Spleen (tissue), 11 donors: ENCODE measurements around the gene JMJD1C. TPM values are rescaled to one million over a fixed set of nuclear protein-coding genes. Genes with fewer than 3 reads are reported as not detected.

Experiments used
- DNase-seq: peaks from one replicate; pipeline ENCODE4 v3.0.0-alpha.2; 2020
- H3K27ac ChIP-seq, 8 donors: fragments of 200-600 bp; sonication (generic) in 7 of 8; 1 replicate in 4 of 8; 2 replicates in 4 of 8; pipeline versions ENCODE4 v1.5.0 to v1.8.0; 2016 to 2021; ENCODE audit warnings: inconsistent platforms in 4 of 8, mild to moderate bottlenecking in 4 of 8, moderate library complexity in 1 of 8
- H3K27me3 ChIP-seq, 7 donors: fragments of 200-600 bp; sonication (generic) in 6 of 7; replicated peaks in 1 of 7; 1 replicate in 4 of 7; 2 replicates in 3 of 7; pipeline versions ENCODE4 v1.5.0 to v1.8.0; 2016 to 2021; ENCODE audit warnings: inconsistent platforms in 3 of 7, mild to moderate bottlenecking in 1 of 7
- H3K36me3 ChIP-seq, 6 donors: fragments of 200-600 bp; sonication (generic) in 5 of 6; 1 replicate in 4 of 6; 2 replicates in 2 of 6; pipeline versions ENCODE4 v1.5.0 to v1.8.0; 2016 to 2021; ENCODE audit warnings: inconsistent platforms in 2 of 6
- H3K4me1 ChIP-seq, 6 donors: fragments of 200-600 bp; sonication (generic) in 5 of 6; 1 replicate in 3 of 6; 2 replicates in 3 of 6; pipeline versions ENCODE4 v1.5.0 to v1.8.0; 2016 to 2021; ENCODE audit warnings: inconsistent platforms in 3 of 6
- H3K4me3 ChIP-seq, 8 donors: fragments of 200-600 bp; sonication (generic) in 7 of 8; 1 replicate in 4 of 8; 2 replicates in 4 of 8; pipeline versions ENCODE4 v1.5.0 to v1.8.0; 2016 to 2021; ENCODE audit warnings: inconsistent platforms in 4 of 8, mild to moderate bottlenecking in 4 of 8, moderate library complexity in 2 of 8
- H3K9me3 ChIP-seq, 8 donors: fragments of 200-600 bp; sonication (generic) in 7 of 8; 1 replicate in 4 of 8; 2 replicates in 4 of 8; pipeline versions ENCODE4 v1.5.0 to v1.8.0; 2016 to 2021; ENCODE audit warnings: inconsistent platforms in 4 of 8
- POLR2A ChIP-seq, 3 donors: fragments of 450-650 bp; IDR thresholded peaks; one replicate each; pipeline ENCODE4 v1.5.1; 2017; ENCODE audit warnings: antibody characterized with exemption in 3 of 3, mild to moderate bottlenecking in 1 of 3
- POLR2AphosphoS5 ChIP-seq, 3 donors: sonication (generic); formaldehyde crosslinking; IDR thresholded peaks; one replicate each; pipeline ENCODE4 v1.5.1; 2017; ENCODE audit warnings: antibody characterized with exemption in 3 of 3
- WGBS, 5 donors: extraction: QIAGEN DNeasy Blood & Tissue Kit in 3 of 5; methylation state at CpG; one replicate each; pipeline versions ENCODE4 v1.1.5 to v1.1.7; 2013 to 2018; 5-methylcytosine and 5-hydroxymethylcytosine counted together
- intact Hi-C: fragments of 100-400 bp; cut with DNase I; formaldehyde crosslinking; loops from one replicate; pipeline ENCODE4 v1.15.0; 2023; ENCODE audit warnings: low total_unique reads
- polyA plus RNA-seq, 3 donors: library from polyadenylated mRNA; stranded (reverse); fragments of 200-250 nt; gene quantifications; one replicate each; pipeline ENCODE4 v1.2.1, GENCODE V29; 2013
- total RNA-seq, 7 donors: library from RNA; depleted of rRNA in 3 of 7; stranded (reverse); fragments of >200 nt in 3 of 7; fragmentation: NEBNext Ultra II Directional in 4 of 7; extraction: Animal tissue kit (Norgen Biotek cat#: 25700) in 4 of 7; gene quantifications; one replicate each; pipeline versions ENCODE4 v1.1.0 to v1.2.1, GENCODE V29; 2016 to 2021
- TF ChIP-seq, protein P1 (sequence below), 11 experiments: fragments of 200-600 bp in 7 of 11; fragments of 450-650 bp in 4 of 11; sonication (generic) in 4 of 11; IDR thresholded peaks in 8 of 11; conservative IDR thresholded peaks in 3 of 11; 1 replicate in 7 of 11; 2 replicates in 4 of 11; pipeline versions ENCODE4 v1.4.0 to v1.8.0; 2016 to 2021; ENCODE audit warnings: antibody characterized with exemption in 11 of 11, inconsistent platforms in 4 of 11, mild to moderate bottlenecking in 1 of 11
- donor health status: healthy with polysubstance abuse.
- donor health status: DM: no; HTN: no; CAD: no; lungs with moderate emphysema.
- donor health status: DM: no; HTN: no; CAD: no.
- donor health status: Bipolar disorder and iron deficiency.
- donor health status: healthy.
- donor health status: DM: no; HTN: no; CAD: no.
- donor health status: DM: yes; HTN: yes; CAD: no.

Gene JMJD1C
- total and polyA plus RNA-seq, 10 donors, result 54.3 to 272 (median 137) TPM

DNA sequence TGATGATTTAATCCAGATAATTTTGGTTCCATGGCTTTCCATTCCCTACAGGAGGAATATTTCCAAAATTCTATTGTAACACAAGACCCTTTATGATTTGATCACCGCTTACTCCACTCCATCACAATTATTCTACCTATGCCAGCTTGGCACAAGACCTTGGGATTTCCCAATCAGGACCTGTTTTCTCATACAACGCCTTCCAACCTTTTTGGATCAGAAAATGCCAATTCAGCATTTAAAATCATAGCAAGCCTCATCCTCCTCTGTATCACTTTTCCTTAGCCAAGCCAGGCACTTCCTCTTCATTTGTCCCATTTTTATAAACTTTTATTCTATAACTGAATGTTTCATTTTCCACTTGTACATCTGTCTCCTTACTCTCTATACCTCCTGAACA lies 100.9 kb downstream of the JMJD1C start:
- DNase-seq, result no peak
- Histone ChIP-seq H3K36me3 (no peaks in the 10 kb centered on the region), H3K4me1 (peaks cover 0 to 14% (median 2%) of the 10 kb centered on the region in 6 donors), H3K4me3 (no peak overlapping the region), H3K27ac (peak overlapping the region in 3 of 8 donors; percentile 4 to 25 (median 14)), H3K9me3 (no peaks in the 10 kb centered on the region), H3K27me3 (no peaks in the 10 kb centered on the region)
- intact Hi-C loops, result no loop called here
- TF ChIP-seq, protein P1, sequence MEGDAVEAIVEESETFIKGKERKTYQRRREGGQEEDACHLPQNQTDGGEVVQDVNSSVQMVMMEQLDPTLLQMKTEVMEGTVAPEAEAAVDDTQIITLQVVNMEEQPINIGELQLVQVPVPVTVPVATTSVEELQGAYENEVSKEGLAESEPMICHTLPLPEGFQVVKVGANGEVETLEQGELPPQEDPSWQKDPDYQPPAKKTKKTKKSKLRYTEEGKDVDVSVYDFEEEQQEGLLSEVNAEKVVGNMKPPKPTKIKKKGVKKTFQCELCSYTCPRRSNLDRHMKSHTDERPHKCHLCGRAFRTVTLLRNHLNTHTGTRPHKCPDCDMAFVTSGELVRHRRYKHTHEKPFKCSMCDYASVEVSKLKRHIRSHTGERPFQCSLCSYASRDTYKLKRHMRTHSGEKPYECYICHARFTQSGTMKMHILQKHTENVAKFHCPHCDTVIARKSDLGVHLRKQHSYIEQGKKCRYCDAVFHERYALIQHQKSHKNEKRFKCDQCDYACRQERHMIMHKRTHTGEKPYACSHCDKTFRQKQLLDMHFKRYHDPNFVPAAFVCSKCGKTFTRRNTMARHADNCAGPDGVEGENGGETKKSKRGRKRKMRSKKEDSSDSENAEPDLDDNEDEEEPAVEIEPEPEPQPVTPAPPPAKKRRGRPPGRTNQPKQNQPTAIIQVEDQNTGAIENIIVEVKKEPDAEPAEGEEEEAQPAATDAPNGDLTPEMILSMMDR (IDR thresholded peaks at IDR 0.05 in 8 of 11, conservative IDR thresholded peaks at IDR 0.05 in 3 of 11), result no peak
- TF ChIP-seq POLR2A (IDR thresholded peaks at IDR 0.05), result no peak
- TF ChIP-seq POLR2AphosphoS5 (IDR thresholded peaks at IDR 0.05), result no peak
- 73 to 87% (median 83%) methylated on average over 2 of the region's 2 CpGs for WGBS, 5 donors

DNA sequence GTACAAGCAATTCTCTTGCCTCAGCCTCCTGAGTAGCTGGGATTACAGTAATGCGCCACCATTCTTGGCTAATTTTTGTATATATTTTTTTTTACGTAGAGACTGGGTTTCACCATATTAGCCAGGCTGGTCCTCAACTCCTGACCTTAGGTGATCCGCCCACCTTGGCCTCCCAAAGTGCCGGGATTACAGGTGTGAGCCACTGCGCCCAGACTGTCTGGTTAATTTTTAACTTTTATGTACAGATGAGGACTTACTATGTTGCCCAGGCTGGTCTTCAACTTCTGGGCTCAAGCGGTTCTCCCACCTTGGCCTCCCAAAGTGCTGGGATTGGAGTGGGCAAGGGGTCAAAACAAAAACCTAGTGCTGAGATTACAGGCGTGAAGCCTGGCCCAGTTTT lies 101.8 kb downstream of the JMJD1C start:
- intact Hi-C loops, result no loop called here
- Histone ChIP-seq H3K9me3 (no peaks in the 10 kb centered on the region), H3K4me3 (no peak overlapping the region), H3K27ac (no peak overlapping the region), H3K27me3 (no peaks in the 10 kb centered on the region), H3K36me3 (no peaks in the 10 kb centered on the region), H3K4me1 (peaks cover 0 to 14% (median 2%) of the 10 kb centered on the region in 6 donors)
- TF ChIP-seq, protein P1 (IDR thresholded peaks at IDR 0.05 in 8 of 11, conservative IDR thresholded peaks at IDR 0.05 in 3 of 11), result no peak
- no peak for TF ChIP-seq POLR2AphosphoS5 (IDR thresholded peaks at IDR 0.05)
- no peak for TF ChIP-seq POLR2A (IDR thresholded peaks at IDR 0.05)
- DNase-seq, result no peak
- WGBS, 5 donors, result 95 to 99% (median 98%) methylated on average over 7 of the region's 7 CpGs

DNA sequence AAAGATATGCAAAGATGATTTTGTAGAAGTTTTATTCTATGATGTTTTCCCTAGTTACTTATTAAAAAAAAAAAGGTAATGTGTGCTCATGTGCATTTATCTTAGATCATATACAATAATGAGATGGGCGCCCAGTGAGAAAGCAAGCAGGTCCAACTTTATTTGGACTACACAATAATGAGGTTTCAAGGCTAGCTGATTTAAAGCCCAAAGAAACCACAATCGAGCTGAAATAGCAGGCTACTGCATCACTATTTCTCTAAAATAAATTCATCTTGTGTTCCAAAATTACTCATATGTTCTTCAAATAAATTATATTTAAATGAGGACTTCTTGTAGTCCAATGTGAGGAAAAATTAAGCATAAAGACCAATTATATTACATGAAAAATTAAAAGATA lies 110.1 kb downstream of the JMJD1C start:
- no peak for DNase-seq
- Histone ChIP-seq H3K9me3 (no peaks in the 10 kb centered on the region), H3K27me3 (no peaks in the 10 kb centered on the region), H3K36me3 (no peaks in the 10 kb centered on the region), H3K27ac (no peak overlapping the region), H3K4me3 (no peak overlapping the region), H3K4me1 (peaks cover 0 to 25% (median 7%) of the 10 kb centered on the region in 6 donors)
- 74 to 85% (median 77%) methylated on average over 2 of the region's 2 CpGs for WGBS, 5 donors
- TF ChIP-seq POLR2A (IDR thresholded peaks at IDR 0.05), result no peak
- no peak for TF ChIP-seq POLR2AphosphoS5 (IDR thresholded peaks at IDR 0.05)
- TF ChIP-seq, protein P1 (IDR thresholded peaks at IDR 0.05 in 8 of 11, conservative IDR thresholded peaks at IDR 0.05 in 3 of 11), result no peak
- intact Hi-C loops, result no loop called here

DNA sequence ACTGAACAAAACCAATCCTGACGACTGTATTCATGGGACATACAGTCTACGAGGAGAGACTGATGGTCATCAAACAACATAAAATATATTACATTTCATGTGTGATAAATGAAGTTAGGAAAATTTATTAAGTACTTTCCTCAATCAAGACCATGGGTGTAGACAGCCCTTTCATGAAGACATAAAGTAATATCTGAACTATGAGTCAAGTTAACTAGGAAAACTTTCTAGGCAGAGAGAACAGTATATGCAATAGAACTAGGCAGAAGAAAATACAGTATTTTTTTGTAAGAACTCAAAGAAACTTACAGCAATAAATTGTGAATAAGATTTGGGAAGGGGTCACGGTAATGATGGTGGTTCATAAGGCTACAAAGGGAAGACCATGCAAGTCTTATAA lies 112.8 kb downstream of the JMJD1C start:
- Histone ChIP-seq H3K36me3 (no peaks in the 10 kb centered on the region), H3K4me1 (peaks cover 0 to 25% (median 7%) of the 10 kb centered on the region in 6 donors), H3K27ac (no peak overlapping the region), H3K27me3 (no peaks in the 10 kb centered on the region), H3K9me3 (no peaks in the 10 kb centered on the region), H3K4me3 (no peak overlapping the region)
- no peak for TF ChIP-seq POLR2AphosphoS5 (IDR thresholded peaks at IDR 0.05)
- TF ChIP-seq POLR2A (IDR thresholded peaks at IDR 0.05), result no peak
- TF ChIP-seq, protein P1 (IDR thresholded peaks at IDR 0.05 in 8 of 11, conservative IDR thresholded peaks at IDR 0.05 in 3 of 11), result no peak
- no peak for DNase-seq
- 93 to 100% (median 97%) methylated on average over 3 of the region's 3 CpGs for WGBS, 5 donors
- intact Hi-C loops, result no loop called here
